ENCODE results near the gene ADGRG7.

GRCh38 chr3:100577382-100578008 lies 31.9 kb upstream of the ADGRG7 start:
- TF ChIP-seq POLR2A (IDR thresholded peaks at IDR 0.05): no peak
- TF ChIP-seq, protein P1, sequence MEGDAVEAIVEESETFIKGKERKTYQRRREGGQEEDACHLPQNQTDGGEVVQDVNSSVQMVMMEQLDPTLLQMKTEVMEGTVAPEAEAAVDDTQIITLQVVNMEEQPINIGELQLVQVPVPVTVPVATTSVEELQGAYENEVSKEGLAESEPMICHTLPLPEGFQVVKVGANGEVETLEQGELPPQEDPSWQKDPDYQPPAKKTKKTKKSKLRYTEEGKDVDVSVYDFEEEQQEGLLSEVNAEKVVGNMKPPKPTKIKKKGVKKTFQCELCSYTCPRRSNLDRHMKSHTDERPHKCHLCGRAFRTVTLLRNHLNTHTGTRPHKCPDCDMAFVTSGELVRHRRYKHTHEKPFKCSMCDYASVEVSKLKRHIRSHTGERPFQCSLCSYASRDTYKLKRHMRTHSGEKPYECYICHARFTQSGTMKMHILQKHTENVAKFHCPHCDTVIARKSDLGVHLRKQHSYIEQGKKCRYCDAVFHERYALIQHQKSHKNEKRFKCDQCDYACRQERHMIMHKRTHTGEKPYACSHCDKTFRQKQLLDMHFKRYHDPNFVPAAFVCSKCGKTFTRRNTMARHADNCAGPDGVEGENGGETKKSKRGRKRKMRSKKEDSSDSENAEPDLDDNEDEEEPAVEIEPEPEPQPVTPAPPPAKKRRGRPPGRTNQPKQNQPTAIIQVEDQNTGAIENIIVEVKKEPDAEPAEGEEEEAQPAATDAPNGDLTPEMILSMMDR (IDR thresholded peaks at IDR 0.05 in 8 of 11, conservative IDR thresholded peaks at IDR 0.05 in 3 of 11): no peak

All from spleen (tissue), 7 donors.